EL (cell line): Measurements from ENCODE around the gene SLC25A23.
"Not testable (repeated sequence)": the region's sequence is repeated elsewhere in the genome, so short reads cannot be mapped to it uniquely, and the experiment has no call there.

Experiments used
- DNase-seq: peaks from one replicate; pipeline ENCODE4 v3.0.0-alpha.2; 2016

SLC25A23 gene

GRCh38 chr19:6423499-6424194 lies 35.9 kb downstream of the SLC25A23 start:
- DNase-seq, result peak; percentile 70

GRCh38 chr19:6421075-6422014 lies 38.2 kb downstream of the SLC25A23 start:
- no peak for DNase-seq

- DNase-seq, result no peak
Observed at GRCh38 chr19:6418562-6418932, 41.0 kb downstream of the SLC25A23 start.

- no peak for DNase-seq
Observed at GRCh38 chr19:6417713-6418561, 41.7 kb downstream of the SLC25A23 start.

GRCh38 chr19:6416658-6417405 lies 42.8 kb downstream of the SLC25A23 start:
- no peak for DNase-seq

GRCh38 chr19:6415591-6416190 lies 43.9 kb downstream of the SLC25A23 start:
- DNase-seq, result no peak

DNA sequence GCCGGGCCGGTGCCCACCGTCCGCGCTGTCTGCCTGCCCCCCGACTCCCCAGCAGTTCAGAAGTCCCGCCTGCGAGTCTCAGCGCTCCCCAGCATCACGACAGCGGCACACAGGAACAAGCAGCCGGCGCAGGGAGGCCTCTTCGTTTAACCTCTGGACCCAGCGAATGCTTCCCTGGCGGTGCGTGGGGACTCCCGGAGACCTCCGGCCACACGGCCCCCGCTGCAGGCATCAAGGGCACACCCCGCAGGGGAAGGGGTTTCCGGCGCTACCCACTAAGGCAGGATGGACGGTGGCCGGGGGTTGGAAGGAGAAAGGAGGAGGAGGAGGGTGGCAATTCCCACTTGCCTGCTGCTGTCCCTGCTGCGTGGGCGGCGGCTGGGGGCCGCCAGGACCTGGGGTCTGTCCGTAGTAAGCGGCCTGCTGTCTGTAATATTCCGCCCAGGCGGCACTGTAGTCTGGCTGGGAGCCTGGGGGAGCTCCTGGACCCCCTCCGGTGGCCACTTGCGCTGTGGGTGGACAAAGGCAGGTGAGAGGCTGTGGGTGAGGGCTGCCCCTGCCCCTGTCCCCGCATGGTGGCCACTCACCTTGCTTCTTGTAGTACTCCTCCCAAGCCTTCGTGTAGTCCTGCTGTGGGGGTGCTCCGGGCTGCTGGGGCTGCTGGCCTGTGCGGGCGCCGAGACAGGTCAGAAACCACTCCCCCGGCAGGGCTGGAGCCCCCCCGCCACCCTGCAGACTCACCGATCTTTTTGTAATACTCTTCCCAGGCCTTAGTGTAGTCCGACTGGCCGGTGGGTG lies 44.6 kb downstream of the SLC25A23 start:
- DNase-seq, result no peak

DNA sequence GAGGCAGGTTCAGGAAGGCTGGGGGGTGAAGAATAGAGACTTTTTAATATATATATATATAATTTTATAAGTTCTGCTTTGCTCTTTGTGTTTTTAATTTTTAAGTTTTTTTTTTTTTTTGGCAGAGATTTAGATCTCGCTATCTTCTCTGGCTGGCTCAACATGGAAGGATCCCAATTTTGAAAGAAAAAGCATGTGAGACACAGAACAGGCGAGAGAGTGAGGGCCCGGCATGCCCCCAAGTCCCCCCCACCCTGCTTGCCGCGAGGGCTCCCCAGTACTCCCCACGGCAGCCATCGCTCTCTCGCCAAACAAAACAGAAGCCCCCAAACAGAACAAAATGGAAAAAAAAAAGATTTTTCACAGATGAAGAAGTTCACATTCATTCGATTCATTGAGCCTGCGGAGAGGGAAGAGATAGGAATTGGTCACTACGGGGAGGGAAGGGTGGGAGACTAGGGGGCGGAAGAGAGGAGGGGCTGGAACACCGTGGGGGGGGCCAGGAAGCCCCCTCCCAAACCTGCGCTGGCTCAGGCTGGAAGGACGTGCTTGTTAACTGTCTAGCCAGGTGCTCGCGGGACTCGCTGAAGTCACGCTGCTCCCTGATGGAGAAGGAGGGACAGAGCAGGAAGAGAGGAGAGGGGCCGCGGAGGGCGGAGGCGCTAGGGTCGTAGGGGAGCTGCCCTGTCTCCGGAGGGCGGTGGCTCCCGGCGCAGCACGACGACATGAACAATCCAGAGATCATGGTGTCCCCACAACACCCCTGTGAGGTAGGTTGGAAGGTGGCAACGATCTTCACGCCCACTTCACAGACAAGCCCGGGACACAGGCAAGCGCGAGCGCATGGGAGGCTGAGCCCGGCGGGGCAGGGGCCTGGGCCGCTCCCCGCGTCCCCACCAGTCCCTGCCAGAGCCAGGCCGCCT lies 45.6 kb downstream of the SLC25A23 start:
- DNase-seq, result no peak

DNA sequence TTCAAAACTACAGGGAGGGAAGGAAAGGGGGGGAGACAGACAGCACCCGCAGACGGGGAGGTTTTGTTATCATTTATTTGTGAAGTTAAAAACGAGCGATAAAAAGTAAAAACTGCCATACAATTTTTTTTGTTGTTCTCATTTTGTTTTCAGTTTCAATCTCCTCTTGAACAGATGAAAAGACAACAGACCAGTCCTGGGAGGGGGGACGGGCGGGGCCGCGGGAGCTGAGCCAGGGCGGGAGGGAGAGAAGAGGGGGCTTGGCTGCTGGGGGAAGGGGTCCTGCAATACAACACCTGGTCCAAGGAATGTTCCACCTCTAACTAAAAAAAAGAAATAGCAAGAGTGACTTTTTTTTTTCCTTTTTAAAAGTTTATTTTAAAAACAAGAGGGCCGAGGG lies 46.3 kb downstream of the SLC25A23 start:
- DNase-seq, result no peak

DNA sequence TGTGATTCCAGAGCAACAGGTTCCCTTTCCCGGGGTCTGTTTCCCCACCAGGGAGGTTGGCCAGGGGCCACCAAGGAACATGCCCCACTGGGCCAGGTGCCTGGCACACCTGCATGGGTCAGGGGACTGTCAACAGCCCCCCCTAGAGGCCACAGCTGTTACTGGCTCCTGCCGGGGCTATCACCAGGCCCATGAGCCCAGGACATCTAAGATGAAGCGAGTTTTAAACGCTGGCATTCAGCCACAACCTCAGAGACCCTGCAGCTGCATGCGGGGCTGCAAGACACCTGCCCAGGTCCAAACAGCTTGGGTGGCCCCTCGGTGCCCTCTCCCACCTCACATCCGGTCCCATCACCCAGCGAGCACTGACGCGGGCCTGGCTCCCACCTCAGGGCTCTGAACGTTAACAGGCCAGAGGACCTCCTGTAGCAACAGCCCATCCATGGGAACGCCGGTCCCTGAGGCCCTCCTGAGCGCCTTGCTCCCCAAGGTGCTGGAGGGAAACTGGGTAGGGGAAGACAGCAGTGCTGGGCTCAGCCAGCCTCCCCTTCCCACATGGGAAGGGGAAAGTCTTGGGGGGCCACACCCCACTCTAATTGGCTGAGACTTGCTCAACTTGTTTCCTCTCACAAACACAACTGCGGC lies 47.0 kb downstream of the SLC25A23 start:
- DNase-seq, result peak; percentile 29

DNA sequence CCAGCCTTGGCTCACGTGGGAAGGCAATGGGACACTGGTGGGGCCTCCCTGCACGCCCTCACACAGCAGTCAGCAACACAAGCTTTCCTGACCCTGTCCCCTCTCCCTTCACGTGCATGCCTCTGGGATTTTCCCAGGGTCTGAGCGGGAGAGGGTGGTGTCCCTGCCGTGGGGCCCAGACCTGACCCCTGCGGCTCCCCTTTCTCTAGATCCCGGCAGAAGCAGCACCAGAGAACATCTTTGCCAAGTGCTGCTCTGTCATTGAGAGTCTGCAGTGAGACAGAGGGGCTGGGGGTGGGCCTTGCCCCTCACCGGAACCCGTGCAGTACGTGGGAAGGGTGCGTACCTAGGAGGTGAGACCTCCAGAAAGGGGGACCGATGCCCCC lies 47.5 kb downstream of the SLC25A23 start:
- DNase-seq, result no peak

- DNase-seq, result no peak
Observed at GRCh38 chr19:6409346-6409745, 50.2 kb downstream of the SLC25A23 start.

- DNase-seq, result no peak
Observed at GRCh38 chr19:6406401-6406800, 53.2 kb downstream of the SLC25A23 start.

DNA sequence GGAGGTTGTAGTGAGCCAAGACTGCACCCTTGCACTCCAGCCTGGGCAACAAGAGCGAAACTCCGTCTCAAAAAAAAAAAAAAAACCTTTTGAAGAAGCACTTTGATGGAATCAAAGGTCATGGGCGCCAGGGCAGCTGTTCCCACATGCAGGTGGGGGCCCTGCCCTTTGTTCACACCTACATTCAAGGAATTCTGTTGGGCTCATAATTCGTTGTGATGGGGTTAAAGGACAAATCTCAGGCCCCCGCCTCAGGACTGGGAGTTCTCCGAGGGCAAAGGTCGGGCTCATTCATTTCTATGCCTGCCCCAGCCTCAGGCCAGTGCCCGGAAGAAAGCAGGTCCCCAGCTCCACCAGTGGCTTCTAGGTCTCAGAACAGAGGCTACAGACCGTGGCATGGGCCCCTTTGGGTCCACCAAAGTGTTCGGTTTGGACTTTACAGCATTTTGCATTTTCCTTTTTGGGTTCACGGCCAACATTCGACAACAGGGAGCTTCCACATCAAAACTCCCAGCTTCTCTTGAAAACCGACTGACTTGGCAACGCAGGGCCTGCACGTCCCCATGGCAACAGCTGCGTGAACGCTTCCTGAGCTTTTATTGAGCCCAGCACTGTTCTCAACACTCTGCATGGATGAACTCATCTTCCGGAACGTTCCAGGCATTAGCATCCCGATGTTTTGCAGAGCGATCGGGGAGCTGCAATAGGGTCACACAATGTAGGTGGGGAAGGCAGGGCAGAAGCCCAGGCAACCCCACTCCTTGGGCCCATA lies 56.6 kb downstream of the SLC25A23 start:
- peak; percentile 22 for DNase-seq

DNA sequence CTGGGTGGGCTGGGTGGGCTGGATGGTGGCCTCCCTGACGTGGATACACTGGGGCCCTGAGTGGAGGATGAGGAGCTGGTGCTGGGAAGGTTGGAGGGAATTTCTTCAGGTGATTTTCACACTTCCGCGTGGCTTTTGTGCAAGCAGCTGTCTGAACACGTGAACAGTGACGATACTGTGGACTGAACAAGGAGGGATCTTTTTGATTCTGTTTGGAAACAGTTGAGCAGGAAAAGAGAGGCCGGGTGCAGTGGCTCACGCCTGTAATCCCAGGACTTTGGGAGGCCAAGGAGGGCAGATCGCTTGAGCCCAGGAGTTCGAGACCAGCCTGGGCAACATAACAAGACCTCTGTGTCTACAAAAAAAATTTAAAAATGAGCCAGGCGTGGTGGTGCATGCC lies 57.5 kb downstream of the SLC25A23 start:
- DNase-seq, result no peak

GRCh38 chr19:6400062-6400944 lies 59.3 kb downstream of the SLC25A23 start:
- not testable (repeated sequence) for DNase-seq

GRCh38 chr19:6396305-6396704 lies 63.3 kb downstream of the SLC25A23 start:
- DNase-seq, result no peak

- no peak for DNase-seq
Observed at GRCh38 chr19:6394831-6395230, 64.8 kb downstream of the SLC25A23 start.
